Amniotic epithelial cell (primary cell): ENCODE data around the gene PLEKHO1.
"Not testable (repeated sequence)": the region's sequence is repeated elsewhere in the genome, so short reads cannot be mapped to it uniquely, and the experiment has no call there.

ENCODE experiments used
- DNase-seq: peaks from one replicate; pipeline ENCODE4 v3.0.0-alpha.2; 2010; ENCODE audit warnings: low read depth

The PLEKHO1 gene

GRCh38 chr1:150149271-150150132 lies at the start of gene PLEKHO1:
PLEKHO1 (plus strand) TSS chr1:150149916; CDS start chr1:150150258, 342 bp downstream.
- peak; percentile 71 for DNase-seq

DNA sequence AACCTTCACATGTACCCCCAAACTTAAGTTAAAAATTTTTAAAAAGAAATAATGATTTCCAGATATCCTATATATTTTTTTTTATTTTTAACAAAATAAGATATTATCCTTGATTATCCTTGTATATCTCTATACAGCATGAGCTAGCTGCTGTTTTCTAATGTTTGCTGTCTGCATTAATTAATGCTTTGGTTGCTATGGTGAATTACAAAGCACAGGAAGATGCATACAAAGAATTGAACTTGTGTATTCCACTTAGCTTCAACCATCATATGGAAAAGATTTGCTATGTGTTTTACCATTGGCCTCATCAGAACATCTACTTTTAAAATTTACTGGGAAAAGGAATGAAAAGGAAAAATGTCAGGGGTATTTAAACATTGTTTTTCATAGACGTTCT lies 46.7 kb upstream of the PLEKHO1 start:
- no peak for DNase-seq

- DNase-seq, result no peak
Measured at GRCh38 chr1:150106341-150106740, 43.4 kb upstream of the PLEKHO1 start.

DNA sequence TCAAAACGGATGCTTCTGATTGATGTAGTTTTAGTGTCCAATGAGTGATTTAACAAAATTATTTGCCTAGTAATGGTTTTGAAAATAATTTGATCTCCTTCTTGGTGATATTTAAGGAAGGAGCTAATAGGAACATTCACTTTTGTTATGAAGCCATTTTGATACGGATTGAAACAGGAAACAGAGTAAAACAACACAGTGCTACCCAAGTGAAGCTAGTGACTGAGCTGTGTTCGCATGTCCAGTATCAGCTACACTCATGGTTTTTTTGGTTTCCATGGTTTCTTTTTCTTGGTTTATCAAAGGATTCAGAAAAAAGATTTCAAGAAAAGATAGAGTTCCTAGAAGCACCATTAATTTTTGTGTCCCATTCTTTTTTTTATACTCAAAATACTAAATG lies 40.1 kb upstream of the PLEKHO1 start:
- DNase-seq, result no peak

DNA sequence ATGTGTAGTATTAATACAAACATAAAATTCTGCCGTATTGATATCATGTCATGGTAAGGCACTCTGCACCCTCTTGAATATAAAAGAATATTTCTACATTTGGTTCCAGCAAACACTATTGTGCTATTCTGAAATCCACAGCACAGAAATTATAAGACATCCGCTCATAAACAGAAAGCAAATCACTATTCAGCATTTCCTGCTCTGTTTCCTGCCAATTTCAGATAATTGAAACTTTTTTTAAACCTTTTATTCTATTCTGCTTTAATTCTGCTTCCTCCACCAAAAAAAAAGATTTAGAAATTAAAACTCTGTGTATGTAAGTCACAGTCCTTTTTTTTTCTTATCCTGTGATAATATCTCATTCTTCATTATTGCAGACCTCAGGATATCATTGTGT lies 39.6 kb upstream of the PLEKHO1 start:
- no peak for DNase-seq

GRCh38 chr1:150111670-150112069 lies 38.0 kb upstream of the PLEKHO1 start:
- no peak for DNase-seq

GRCh38 chr1:150115121-150115520 lies 34.6 kb upstream of the PLEKHO1 start:
- DNase-seq, result no peak

DNA sequence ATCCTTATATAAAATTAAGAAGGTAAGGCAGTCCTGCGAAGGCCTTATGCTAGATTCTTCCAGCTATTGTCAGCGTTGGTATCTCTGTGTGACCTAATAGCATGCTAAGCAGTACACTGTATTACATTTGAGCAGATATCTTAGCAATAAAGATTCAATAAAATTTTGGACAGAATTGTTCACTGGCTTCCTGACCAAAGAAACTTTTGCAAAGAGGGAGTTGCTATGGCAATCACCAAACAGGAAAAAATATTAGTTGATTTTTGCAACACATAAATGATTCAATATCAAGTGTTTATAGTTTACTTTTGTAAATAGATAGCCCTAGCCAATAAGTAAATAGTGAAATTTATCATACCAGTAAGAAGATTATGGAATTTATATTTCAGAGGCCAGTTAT lies 31.0 kb upstream of the PLEKHO1 start:
- no peak for DNase-seq

DNA sequence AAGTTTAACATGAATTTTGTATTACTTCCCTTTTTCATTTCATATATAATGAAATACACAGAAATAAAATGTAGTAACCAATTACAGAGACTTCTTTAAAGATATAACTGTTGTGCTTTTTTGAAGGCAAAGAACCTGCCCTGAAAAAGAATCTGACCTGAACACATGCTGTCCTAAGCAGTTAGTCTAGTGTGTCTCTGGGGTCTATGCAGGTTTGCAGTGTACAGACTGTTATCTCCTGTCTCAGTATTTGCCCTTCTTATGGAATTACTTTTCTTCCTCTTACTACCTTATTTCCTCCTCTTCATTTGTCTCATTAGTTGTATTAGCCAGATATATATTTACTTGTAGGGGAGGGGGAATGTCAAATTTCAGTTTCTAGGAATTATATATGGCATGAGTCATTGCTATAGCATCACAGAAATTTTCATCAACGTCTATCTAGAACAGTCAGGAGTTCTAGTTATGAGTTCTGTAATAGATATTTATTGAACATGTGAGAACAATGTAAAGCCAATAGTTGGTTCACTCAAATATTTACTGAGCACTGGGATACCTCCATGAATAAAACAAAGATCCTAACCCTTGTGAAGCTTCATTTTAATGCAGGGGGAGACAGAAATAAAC lies 28.4 kb upstream of the PLEKHO1 start:
- DNase-seq, result peak; percentile 25

DNA sequence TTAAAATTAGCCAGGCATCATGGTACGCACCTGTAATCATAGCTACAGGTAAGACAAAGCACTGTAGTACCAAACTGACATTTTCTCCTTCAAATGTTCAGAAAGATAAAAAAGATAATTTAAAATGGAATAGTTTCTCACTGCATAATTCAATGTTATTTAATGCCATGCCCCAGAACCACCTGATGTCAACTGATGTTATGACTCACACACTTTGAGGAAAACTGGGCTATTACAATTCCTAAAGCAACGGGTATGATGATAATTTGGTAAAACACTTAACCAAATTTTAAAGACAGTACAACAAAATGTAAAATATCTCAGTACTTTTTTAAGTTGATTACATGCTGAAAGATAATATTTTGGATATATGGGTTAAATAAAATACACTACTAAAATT lies 22.9 kb upstream of the PLEKHO1 start:
- DNase-seq, result no peak

DNA sequence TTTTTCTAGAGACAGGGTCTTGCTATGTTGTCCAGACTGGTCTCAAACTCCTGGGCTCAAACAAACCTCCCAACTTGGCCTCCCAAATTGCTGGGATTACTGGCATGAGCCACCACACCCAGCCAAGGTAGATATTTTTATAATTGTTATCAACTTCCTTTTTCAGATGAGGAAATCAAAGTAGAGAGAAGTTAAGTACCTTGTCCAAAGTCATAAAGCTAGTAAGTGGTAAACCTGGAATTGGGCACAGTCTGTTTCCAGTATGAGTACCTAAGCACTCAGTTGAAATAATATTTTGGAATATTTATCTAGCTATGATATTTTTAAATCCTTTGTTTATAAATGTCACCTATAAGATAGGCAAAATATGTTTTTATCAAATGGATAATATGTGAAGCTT lies 22.3 kb upstream of the PLEKHO1 start:
- DNase-seq, result no peak

DNA sequence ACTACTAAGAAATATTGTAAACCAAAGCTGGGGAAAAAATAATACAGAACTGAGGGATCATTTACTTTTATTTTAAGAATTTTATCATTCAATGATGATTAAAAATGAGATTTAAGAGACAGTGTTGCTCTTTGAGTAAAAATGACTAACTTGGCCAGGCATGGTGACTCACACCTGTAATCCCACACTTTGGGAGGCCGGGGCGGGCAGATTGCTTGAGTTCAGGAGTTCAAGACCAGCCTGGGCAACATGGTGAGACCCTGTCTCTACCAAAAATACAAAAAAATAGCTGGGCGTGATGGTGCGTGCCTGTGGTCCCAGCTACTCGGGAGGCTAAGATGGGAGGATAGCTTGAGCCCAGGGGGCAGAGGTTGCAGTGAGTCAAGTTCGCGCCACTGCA lies 21.8 kb upstream of the PLEKHO1 start:
- DNase-seq, result no peak

DNA sequence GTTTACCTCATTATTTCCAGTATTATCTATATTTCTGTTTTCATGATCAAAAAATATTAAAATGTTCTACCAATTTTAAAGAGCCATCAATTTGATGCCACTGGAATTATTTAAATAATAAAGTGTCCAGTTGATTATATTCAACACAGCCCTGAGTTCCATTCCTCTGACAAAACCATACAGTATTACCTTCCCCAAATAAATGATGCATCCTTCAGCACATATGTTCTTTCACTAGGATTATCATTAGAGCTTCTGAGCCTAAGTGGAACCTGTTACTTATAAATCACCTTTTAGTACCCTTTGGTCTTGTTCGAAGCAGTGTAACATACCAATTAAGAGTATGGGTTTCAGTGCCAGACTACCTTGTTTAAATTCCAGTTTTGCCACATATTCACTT lies 17.3 kb upstream of the PLEKHO1 start:
- no peak for DNase-seq

GRCh38 chr1:150134537-150134936 lies 15.2 kb upstream of the PLEKHO1 start:
- no peak for DNase-seq

DNA sequence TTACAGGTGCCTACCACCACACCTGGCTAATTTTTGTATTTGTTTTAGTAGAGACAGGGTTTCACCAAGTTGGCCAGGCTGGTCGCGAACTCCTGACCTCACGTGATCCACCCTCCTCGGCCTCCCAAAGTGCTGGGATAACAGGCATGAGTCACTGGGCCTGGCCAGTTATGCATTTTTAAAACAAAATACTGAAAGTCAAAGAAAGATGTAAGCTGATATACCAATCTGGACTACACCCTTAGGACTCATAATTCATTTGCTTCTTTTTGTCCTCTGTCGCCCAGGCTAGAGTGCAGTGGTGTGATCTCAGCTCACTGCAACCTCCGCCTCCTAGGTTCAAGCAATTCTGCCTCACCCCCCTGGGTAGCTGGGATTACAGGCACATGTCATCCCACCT lies 14.3 kb upstream of the PLEKHO1 start:
- DNase-seq, result not testable (repeated sequence)

GRCh38 chr1:150138044-150138443 lies 11.7 kb upstream of the PLEKHO1 start:
- DNase-seq, result no peak

GRCh38 chr1:150141452-150141851 lies 8.3 kb upstream of the PLEKHO1 start:
- no peak for DNase-seq

GRCh38 chr1:150142083-150142482 lies 7.6 kb upstream of the PLEKHO1 start:
- DNase-seq, result no peak

DNA sequence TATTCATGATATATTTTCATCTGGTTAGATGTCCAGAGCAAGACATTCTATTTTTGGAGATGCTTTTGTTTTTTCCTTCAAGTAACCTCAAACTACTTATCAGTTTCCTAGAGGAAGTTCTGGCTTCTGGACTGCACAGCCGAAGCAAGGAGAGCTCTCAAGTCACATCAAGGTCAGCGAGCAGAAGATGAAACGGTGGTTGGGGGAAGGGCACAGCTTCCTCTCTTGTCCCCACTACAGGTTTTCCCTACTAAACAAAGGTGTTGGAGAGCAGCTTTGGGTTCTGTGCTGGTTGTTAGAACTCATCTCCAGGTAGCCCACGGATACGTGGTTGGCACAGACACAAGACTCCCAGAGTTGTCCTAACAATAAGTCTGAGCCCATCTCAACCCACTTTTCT lies 5.1 kb upstream of the PLEKHO1 start:
- no peak for DNase-seq

DNA sequence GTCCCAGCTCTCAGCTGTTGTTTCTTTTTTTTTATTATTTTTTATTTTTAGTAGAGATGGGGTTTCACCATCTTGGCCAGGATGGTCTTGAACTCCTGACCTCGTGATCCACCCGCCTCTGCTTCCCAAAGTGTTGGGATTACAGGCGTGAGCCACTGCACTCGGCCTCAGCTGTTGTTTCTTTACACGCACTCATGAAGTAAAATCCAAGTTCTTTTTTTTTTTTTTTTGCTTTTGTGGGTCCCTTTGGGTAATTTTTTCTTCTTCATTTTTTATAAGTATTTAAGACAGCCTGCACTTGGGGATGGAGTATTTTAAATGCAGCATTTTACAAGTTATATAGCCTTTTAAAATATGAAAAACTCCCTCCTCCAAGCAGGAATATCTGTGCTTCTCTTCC lies 3.7 kb upstream of the PLEKHO1 start:
- not testable (repeated sequence) for DNase-seq

- DNase-seq, result peak; percentile 51
Measured at GRCh38 chr1:150146849-150147542, 2.7 kb upstream of the PLEKHO1 start.

- DNase-seq, result no peak
Measured at GRCh38 chr1:150148837-150149270, 862 bp upstream of the PLEKHO1 start.
